Keratinocyte (primary cell): Measurements from ENCODE around the gene WNT7A. TPM values are rescaled to one million over a fixed set of nuclear protein-coding genes. Genes with fewer than 3 reads are reported as not detected.

Source experiments
- DNase-seq: peaks from one replicate; pipeline ENCODE4 v3.0.0-alpha.2; 2011; ENCODE audit warnings: low read depth, missing footprints, low spot score
- FAIRE-seq: peaks from 2 replicates; lab custom pipeline; 2011; peaks lifted over from hg19 to GRCh38; lab: Jason Lieb, UNC
- H2AFZ ChIP-seq: 2 replicates; pipeline ENCODE4 v1.6.0; 2012; ENCODE audit warnings: low read length, control low read depth, inconsistent platforms; ENCODE audit not compliant: control insufficient read depth
- H3K27ac ChIP-seq: 2 replicates; pipeline ENCODE4 v1.5.1; 2011; ENCODE audit warnings: low read length; ENCODE audit not compliant: control insufficient read depth, insufficient read depth
- H3K27me3 ChIP-seq: 3 replicates; pipeline ENCODE4 v1.6.0; 2011; ENCODE audit warnings: low read length; ENCODE audit not compliant: control insufficient read depth, insufficient read depth; ENCODE audit errors: extremely low read depth
- H3K36me3 ChIP-seq, 2 experiments: 2 replicates in 1 of 2; 3 replicates in 1 of 2; pipeline ENCODE4 v1.5.1; 2011; ENCODE audit warnings: low read length in 2 of 2, mild to moderate bottlenecking in 1 of 2; ENCODE audit not compliant: control insufficient read depth in 2 of 2, insufficient read depth in 2 of 2; ENCODE audit errors: extremely low read depth in 1 of 2
- H3K4me1 ChIP-seq: 3 replicates; pipeline ENCODE4 v1.5.1; 2011; ENCODE audit warnings: low read length; ENCODE audit not compliant: control insufficient read depth, insufficient read depth; ENCODE audit errors: extremely low read depth
- H3K4me2 ChIP-seq: 3 replicates; pipeline ENCODE4 v1.6.0; 2011; ENCODE audit warnings: low read depth, low read length; ENCODE audit not compliant: control insufficient read depth, insufficient read depth; ENCODE audit errors: extremely low read depth
- H3K4me3 ChIP-seq, 3 experiments: fragments of 200-600 bp in 1 of 3; sonication (generic) in 1 of 3; 2 replicates in 2 of 3; 3 replicates in 1 of 3; pipeline ENCODE4 v1.5.1; 2011 to 2016; ENCODE audit warnings: low read length in 3 of 3, mild to moderate bottlenecking in 3 of 3, control low read depth in 2 of 3, inconsistent platforms in 1 of 3, low read depth in 1 of 3, mixed read lengths in 1 of 3, mixed run types in 1 of 3, moderate library complexity in 1 of 3; ENCODE audit not compliant: control insufficient read depth in 2 of 3, insufficient read depth in 2 of 3; ENCODE audit errors: extremely low read depth in 1 of 3
- H3K79me2 ChIP-seq: 2 replicates; pipeline ENCODE4 v1.6.0; 2012; ENCODE audit warnings: low read length; ENCODE audit not compliant: control insufficient read depth, insufficient read depth
- H3K9ac ChIP-seq: 3 replicates; pipeline ENCODE4 v1.6.0; 2011; ENCODE audit warnings: low read length; ENCODE audit not compliant: control insufficient read depth, insufficient read depth; ENCODE audit errors: extremely low read depth
- H3K9me1 ChIP-seq: 3 replicates; pipeline ENCODE4 v1.6.0; 2011; ENCODE audit warnings: low read length; ENCODE audit not compliant: control insufficient read depth, insufficient read depth; ENCODE audit errors: extremely low read depth
- H3K9me3 ChIP-seq: 2 replicates; pipeline ENCODE4 v1.5.1; 2012; ENCODE audit warnings: low read depth, low read length; ENCODE audit not compliant: control insufficient read depth
- H4K20me1 ChIP-seq: 3 replicates; pipeline ENCODE4 v1.6.0; 2011; ENCODE audit warnings: low read length; ENCODE audit not compliant: control insufficient read depth, insufficient read depth; ENCODE audit errors: extremely low read depth
- EZH2 ChIP-seq: IDR thresholded peaks from one replicate; pipeline ENCODE4 v1.6.1; 2012; ENCODE audit warnings: inconsistent platforms, mild to moderate bottlenecking, low read length, moderate library complexity
- dilution Hi-C: fragments of 300-500 bp; cut with MboI; formaldehyde crosslinking; loops from one replicate; pipeline ENCODE4 v1.7.0; 2020; ENCODE audit warnings: low sequenced_read_pairs; ENCODE audit not compliant: extremely low pct_ligation_motif_present
- polyA plus RNA-seq, 5 experiments: library from polyadenylated mRNA; depleted of rRNA in 3 of 5; stranded (reverse) in 3 of 5; stranded (forward) in 1 of 5; unstranded in 1 of 5; fragments of >200 nt; gene quantifications; 1 replicate in 1 of 5; 2 replicates in 3 of 5; 3 replicates in 1 of 5; pipeline versions ENCODE4 v1.2.1 to v1.2.3, GENCODE V29; 2011 to 2012; ENCODE audit warnings: missing spikeins in 2 of 5, low read depth in 1 of 5, low replicate concordance in 1 of 5
- TF ChIP-seq, protein P1 (sequence below), 3 experiments: IDR thresholded peaks in 1 of 3; conservative IDR thresholded peaks in 1 of 3; optimal IDR thresholded peaks in 1 of 3; 2 replicates in 2 of 3; 3 replicates in 1 of 3; pipeline versions ENCODE3 to v1.5.1; 2011; ENCODE audit warnings: low read length in 3 of 3, mild to moderate bottlenecking in 3 of 3, moderate library complexity in 2 of 3, control low read depth in 1 of 3, inconsistent platforms in 1 of 3; ENCODE audit not compliant: insufficient read depth in 2 of 3; ENCODE audit errors: extremely low read depth in 1 of 3

The WNT7A gene
- polyA plus RNA-seq, 1 donor (not counting 4 experiments of a cell fraction or from before 2014, with no cell fraction given): 20.3 TPM

DNA sequence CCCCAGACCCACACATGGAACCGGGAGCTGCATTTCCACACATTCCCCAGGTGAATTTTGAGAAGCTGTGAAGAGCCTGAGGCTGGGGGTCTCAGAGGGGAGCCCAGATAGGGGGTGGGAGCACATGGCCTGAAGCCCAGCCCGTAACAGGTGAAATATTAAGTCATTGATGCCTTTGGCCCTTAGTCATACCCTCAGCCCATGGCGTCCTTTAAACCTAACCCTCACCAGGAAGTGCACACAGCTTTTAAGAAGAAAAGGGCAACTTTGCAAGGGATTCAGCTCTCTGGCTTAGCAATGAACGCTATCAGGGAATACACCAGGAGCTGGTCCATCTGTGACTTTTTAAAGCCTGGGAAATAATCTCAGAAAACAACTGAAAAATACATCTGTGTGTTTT, 40.6 kb downstream of the WNT7A start:
- Histone ChIP-seq H4K20me1 (no peaks in the 10 kb centered on the region), H3K4me2 (peak overlapping the region; percentile 20), H3K79me2 (peaks cover 89% of the 10 kb centered on the region), H3K9ac (no peak overlapping the region), H3K9me1 (peaks cover 3% of the 10 kb centered on the region), H3K27me3 (no peaks in the 10 kb centered on the region), H3K4me3 (no peak overlapping the region), H3K4me1 (peaks cover 64% of the 10 kb centered on the region), H3K36me3 (peaks cover 5 to 61% of the 10 kb centered on the region in 2 experiments), H3K27ac (peak overlapping the region; percentile 74), H3K9me3 (no peaks in the 10 kb centered on the region), H2AFZ (no peak overlapping the region)
- peak; percentile 76 for FAIRE-seq
- dilution Hi-C loops: no loop called here
- no peak for DNase-seq
- TF ChIP-seq EZH2: no peak

DNA sequence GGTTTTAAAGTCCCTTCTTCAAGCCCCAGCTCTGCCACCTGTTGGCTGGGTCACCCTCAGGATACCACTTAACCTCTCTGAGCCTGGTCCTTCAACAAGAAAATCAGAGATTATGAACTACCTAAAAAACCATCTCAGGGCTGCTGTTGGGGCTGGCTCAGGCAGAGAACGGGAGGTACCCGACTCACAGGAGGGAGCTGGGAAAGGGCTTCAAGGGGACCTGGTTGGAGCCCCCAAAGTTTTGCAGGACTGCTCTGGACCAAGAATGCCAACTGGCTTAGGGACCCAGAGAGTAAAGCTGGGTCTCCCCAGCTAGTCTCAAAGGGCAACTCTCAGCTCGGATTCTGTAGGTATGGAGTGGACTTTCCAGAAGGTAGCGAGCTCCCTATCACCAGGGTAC, 41.5 kb downstream of the WNT7A start:
- Histone ChIP-seq H3K4me2 (no peak overlapping the region), H4K20me1 (no peaks in the 10 kb centered on the region), H3K27me3 (no peaks in the 10 kb centered on the region), H3K27ac (no peak overlapping the region), H3K9me1 (peaks cover 6% of the 10 kb centered on the region), H3K4me1 (peaks cover 69% of the 10 kb centered on the region), H2AFZ (no peak overlapping the region), H3K4me3 (no peak overlapping the region), H3K9me3 (no peaks in the 10 kb centered on the region), H3K79me2 (peaks cover 89% of the 10 kb centered on the region), H3K9ac (no peak overlapping the region), H3K36me3 (peaks cover 7 to 62% of the 10 kb centered on the region in 2 experiments)
- no peak for TF ChIP-seq EZH2
- TF ChIP-seq, protein P1, sequence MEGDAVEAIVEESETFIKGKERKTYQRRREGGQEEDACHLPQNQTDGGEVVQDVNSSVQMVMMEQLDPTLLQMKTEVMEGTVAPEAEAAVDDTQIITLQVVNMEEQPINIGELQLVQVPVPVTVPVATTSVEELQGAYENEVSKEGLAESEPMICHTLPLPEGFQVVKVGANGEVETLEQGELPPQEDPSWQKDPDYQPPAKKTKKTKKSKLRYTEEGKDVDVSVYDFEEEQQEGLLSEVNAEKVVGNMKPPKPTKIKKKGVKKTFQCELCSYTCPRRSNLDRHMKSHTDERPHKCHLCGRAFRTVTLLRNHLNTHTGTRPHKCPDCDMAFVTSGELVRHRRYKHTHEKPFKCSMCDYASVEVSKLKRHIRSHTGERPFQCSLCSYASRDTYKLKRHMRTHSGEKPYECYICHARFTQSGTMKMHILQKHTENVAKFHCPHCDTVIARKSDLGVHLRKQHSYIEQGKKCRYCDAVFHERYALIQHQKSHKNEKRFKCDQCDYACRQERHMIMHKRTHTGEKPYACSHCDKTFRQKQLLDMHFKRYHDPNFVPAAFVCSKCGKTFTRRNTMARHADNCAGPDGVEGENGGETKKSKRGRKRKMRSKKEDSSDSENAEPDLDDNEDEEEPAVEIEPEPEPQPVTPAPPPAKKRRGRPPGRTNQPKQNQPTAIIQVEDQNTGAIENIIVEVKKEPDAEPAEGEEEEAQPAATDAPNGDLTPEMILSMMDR (optimal IDR thresholded peaks at IDR 0.05 in 1 of 3, IDR thresholded peaks at IDR 0.05 in 1 of 3, conservative IDR thresholded peaks at IDR 0.05 in 1 of 3; ENCODE audit: extremely low read depth in 1 of 3, insufficient read depth in 2 of 3, low read length in 3 of 3): no peak
- DNase-seq: no peak
- FAIRE-seq: no peak
- dilution Hi-C loops: no loop called here

DNA sequence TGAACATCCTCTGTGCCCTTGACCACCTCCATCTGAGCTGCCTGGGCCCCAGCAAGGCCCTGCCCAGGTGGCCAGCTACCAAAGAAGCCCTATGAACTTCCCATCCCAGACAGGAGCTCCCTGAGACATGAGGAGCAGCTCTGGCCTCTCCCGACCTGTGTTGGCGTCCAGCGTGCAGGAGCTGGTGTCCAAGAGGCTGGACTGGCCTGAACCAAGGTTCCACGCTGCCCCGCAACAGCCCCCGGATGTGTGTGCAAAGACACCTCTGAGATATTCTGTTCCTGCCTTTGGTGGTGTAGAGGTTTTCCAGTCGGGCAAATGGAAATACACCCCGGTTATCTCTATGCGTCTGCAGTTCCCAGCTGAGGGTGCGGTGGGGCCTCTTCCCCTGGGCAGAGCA, 42.1 kb downstream of the WNT7A start:
- peaks cover 73% of the 10 kb centered on the region for H3K4me1 ChIP-seq
- FAIRE-seq (no peak), DNase-seq (no peak)
- H3K9me1 ChIP-seq: peaks cover 6% of the 10 kb centered on the region
- dilution Hi-C loops: no loop called here
- no peak overlapping the region for H3K9ac ChIP-seq
- no peaks in the 10 kb centered on the region for H3K9me3 ChIP-seq
- TF ChIP-seq, protein P1 (optimal IDR thresholded peaks at IDR 0.05 in 1 of 3, IDR thresholded peaks at IDR 0.05 in 1 of 3, conservative IDR thresholded peaks at IDR 0.05 in 1 of 3; ENCODE audit: extremely low read depth in 1 of 3, insufficient read depth in 2 of 3, low read length in 3 of 3): no peak
- TF ChIP-seq EZH2: no peak
- H3K4me3 ChIP-seq: no peak overlapping the region
- H3K4me2 ChIP-seq: peak overlapping the region; percentile 57
- H3K79me2 ChIP-seq: peaks cover 89% of the 10 kb centered on the region
- no peaks in the 10 kb centered on the region for H4K20me1 ChIP-seq
- H3K27me3 ChIP-seq: no peaks in the 10 kb centered on the region
- H2AFZ ChIP-seq: no peak overlapping the region
- H3K36me3 ChIP-seq: peaks cover 6 to 63% of the 10 kb centered on the region in 2 experiments
- no peak overlapping the region for H3K27ac ChIP-seq
